GM18502 (cell line): ENCODE data around the gene ZBTB38.

Experiments used
- ATAC-seq: cut with Tn5 transposase; IDR thresholded peaks from one replicate; pipeline ENCODE4 v1.9.1; 2021; ENCODE audit warnings: mild to moderate bottlenecking; ENCODE audit not compliant: unreplicated experiment, poor library complexity

ZBTB38 gene

DNA sequence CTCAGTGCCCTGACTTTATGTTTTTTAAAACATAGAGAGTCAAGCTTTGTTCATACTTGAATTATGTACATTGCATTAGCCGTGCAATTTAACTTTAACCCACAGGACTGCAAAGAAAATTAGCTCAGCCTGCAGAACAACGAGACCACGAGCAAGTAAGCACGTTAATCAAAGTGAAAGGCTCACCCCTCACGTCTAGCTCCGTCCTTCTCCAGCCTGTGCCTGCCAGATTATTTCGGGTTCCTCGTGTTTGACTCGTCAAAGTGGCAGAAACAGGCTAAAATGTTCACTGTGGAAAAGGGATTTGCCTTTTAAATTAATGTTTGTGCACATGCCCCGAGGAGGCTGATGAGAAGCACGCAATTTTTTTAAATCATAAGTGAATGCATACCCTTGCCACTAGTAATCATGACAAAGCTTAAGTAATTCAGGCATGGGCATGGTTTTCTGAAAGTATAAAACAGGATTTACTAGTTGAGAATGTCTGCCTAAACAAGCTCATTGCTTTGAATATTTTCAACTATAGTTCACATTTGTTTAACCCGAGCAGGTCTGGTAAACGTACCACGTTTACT lies 15.3 kb downstream of the ZBTB38 start:
- ATAC-seq: no peak

DNA sequence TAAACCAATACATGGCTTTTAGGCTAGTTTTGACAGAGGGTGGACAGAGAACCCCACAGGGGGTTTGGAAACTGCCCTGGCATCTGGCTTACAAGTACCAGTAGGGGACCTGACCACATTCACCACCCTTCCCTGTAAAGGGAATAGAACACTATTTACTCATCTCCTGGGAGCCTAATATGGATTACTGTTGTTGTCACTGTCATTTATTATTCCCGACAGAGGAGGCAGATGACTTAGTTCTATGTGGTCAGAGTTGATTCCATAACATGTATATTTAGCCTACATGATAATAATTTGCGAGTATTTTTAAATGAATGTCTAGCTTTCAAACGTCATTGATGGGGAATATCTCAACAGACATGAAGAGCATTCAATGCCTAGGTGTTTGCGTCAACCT lies 15.9 kb downstream of the ZBTB38 start:
- ATAC-seq: no peak

DNA sequence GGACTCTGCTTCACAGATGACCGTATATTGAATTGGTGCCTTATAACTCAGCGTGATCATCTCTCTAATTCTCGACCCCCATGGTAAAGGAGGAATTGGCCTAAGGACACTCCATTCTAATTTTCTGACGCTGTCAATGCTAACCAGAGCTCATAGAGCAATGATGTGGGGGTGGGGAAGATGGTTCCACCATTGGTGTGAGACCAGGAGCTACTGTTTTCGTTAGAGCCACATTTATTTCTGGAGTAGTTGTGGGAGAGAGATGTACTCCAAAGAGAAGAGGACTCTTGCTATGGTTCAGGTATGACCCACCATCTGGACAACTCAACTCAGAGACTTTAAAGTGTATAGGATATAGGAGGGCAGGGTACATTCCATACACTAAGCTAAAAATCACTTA lies 16.3 kb downstream of the ZBTB38 start:
- ATAC-seq: no peak

DNA sequence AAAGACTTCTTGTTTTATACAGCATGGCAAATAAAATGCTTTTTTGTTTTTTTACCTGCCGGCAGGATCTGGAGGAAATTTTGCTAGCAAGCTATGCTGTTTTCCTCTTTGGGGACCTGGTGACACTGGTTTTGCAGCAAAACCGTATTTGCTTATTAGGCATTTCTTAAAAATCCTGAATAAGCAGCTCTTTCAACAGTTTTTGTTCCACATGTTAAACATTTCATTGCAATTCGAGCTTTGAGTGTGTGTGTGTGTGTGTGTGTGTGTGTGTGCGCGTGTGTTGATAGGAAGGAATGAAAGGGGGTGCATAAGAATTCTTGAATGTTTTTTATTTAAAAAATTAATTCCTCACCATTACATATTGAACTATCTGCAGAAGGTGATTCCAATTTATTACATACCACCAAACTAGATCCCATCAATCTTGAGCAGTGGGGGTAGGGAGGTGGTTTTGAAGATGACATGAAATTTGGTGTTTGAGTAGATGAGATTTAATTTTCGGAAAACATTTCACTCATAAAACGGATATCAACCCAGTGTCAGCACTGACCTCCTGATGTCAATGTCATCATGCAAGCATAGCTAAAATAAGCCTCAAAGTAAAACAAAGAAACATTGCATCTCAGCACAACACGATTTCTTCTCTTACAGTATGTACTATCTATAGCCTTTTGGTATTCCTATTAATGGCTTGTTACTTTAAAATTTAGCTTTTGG lies 17.3 kb downstream of the ZBTB38 start:
- ATAC-seq: no peak

DNA sequence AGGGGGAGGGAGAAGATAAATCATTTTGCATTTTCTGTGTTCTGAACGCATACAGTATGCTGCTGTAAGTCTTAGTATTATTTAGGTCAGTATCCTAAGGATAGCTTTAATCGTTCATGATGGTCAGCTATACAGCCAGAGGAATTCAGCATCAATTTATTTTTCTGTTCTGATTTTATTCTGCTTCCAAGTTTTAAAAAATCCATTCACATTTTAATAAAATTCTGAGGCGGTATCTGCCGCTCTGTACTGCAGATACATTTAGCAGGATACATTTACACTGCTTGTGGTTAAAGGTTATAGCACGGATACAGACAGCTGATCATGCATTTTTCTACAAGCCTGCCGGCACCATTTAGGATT lies 17.8 kb downstream of the ZBTB38 start:
- ATAC-seq: no peak

DNA sequence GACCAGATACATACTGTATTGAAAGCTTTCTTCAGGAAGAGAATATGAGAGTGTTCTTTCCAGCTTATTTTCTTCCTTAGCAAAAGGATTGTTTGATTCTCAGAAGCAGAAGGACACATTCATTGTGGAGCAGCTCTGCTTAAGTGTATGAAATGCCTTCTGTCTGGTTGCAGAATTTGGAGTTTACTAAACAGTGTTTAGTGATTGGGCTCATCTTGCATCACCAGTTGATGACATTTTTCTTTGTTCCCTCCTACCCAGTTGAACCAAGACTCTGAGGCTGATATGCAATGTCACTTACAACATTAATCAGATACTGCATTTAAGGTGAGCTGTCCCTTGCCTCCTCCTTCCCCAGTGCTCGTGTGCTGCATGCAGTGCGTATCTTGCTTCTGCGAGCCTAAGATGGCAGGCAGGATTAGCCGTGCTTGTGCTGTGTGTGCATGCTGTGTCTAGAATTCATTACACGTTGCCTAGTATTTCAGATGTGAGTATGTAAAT lies 18.4 kb downstream of the ZBTB38 start:
- ATAC-seq: peak; percentile 40

DNA sequence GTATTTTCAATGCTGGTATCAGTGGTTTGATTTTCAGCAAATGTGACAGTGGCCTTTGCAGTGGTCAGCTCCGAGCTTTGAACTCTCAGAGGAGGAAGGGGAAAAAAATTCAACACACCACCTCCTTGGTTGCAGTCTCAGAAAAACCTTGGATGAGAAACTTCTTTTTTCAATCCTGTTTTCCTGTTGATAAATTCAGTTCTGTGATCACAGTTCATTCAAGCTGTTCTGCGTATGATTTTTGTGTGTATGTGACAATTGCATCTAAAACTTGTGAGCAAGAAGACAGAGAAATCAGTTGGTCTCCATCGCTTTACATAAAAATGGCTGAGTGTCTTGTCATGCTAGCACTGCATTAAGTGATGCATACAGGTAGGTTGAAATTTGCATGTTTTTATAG lies 19.2 kb downstream of the ZBTB38 start:
- ATAC-seq: no peak

DNA sequence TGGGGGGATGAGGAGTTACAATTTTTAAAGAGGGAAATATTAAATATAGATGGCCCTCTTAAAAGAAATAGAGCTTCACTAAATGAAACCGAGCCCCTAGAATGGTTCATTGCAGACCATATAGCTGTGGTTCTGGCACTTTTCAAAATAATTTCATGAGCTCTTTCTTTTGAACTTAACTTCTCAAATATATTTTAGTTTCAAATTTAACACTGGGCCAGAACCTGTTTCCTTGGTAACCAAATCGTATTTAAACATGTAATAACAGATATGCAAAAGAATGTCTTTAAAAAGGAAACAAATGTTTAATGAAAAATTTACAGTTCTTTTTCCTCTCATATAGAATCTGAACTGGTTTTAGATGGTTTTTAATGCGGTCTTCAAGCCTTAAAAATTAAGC lies 20.1 kb downstream of the ZBTB38 start:
- ATAC-seq: no peak

DNA sequence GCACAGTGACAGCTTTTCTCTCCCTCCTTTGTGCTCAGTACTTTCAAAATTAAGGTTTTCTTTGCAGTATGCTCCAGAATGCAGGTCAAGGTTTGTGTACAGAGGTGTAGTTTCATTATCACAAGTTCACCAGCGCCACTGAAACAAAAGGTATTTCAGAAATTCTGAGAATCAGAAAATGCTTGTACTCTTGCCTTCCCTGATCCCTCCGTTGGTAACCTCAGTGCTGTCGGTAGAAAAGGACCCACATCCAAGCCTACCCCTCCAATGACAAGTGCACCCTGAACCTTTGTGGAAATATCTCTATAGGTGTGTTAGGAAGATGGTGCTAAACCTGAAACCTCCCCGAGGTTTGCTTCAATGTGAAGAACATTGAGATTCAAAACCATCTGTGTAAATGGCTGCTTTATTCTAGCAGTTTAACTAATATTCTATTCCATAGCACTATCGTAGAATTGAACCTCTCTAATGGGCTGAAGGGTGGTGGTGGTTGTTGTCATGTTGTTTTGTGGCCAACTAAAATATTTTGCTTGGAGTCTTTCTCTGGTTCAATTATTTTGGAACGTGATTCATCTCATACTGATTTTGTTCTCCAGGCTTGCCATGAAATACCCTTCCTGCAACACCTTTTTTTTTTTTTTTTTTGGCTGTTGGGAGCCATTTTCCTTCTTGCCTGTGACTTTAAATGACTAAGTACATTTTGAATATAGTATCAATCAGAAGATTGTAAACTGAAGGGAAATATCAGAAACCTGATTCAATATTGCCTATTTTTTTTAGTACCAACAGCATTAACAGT lies 20.7 kb downstream of the ZBTB38 start:
- no peak for ATAC-seq

DNA sequence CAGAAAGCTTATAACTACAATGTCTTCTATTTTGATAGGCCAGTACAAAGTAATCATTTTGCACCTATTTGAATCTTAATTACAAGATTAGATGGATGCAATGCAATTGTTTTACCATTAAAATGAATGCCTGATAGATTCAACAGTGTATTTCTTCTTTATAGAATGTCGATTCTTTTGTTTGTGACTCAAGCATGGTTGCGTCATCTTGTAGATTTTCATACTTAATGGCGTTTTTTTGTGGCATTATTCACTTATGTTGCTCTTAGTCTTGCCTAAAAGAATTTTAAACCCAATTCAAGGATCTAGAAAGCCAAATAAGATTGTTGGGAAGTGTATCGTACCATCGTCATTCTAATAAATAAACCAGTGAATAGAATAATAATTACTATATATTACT lies 21.4 kb downstream of the ZBTB38 start:
- no peak for ATAC-seq

DNA sequence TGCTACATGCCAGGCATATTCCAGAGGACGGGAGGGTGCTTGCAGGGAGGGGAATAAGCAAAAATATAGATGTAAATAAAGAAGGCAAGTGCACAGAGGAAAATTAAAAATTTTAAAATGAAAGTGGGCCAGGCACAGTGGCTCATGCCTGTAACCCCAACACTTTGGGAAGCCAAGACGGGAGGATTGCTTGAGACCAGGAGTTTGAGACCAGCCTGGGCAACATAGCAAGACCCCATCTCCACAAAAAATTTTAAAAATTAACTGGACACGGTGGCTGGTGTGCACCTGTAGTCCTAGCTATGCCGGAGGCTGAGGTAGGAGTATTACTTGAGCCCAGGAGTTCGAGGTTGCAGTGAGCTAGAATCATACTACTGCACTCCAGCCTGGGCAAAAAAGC lies 22.4 kb downstream of the ZBTB38 start:
- no peak for ATAC-seq

DNA sequence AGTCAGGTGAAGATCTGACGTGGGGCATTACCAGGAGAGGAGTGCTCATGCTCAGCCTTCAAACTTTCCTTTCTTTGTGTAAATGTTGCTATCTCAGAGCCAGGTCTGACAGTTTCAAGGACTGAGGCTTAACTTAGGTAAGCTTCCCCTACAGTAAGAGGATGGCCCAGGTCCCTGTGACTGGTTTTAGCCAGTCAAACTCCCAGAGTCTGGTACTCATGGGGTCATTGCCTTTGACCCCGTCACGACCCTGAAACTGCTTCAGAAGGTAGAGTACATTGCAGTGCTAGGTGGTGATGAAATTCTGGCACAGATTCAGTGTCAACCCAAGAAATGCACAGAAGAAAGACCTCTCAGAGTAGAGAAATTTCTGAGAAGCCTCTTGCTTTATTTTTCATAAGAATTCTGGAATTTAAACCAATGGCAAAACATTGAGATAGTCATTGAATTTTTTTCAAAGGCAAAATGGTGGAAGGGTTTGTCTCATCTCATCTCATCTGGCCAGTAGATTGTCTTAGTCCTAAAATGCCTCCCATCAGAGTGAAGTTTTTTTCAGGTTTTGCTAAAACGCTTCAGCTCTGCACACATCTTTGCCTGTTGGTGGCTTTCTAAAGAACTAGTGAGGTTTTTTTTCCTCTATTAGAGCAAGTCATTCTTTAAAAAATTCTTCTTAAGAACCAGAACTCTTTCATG lies 23.1 kb downstream of the ZBTB38 start:
- ATAC-seq: no peak

DNA sequence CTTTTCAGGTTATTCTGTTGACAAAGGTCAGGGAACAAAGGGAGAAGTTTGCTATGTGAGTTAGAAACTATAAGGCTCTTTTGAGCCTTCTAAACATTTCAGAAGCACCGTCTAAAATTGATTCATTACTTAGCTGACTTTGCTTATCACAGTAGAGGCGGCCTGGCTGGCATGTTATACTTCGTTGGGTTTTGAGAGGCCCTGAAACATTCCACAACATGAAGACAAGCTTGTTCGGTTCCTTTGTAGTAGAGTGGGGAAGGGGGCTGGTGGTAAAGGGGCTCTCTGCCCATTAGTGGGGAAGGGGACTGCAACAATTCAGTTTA lies 23.6 kb downstream of the ZBTB38 start:
- no peak for ATAC-seq

DNA sequence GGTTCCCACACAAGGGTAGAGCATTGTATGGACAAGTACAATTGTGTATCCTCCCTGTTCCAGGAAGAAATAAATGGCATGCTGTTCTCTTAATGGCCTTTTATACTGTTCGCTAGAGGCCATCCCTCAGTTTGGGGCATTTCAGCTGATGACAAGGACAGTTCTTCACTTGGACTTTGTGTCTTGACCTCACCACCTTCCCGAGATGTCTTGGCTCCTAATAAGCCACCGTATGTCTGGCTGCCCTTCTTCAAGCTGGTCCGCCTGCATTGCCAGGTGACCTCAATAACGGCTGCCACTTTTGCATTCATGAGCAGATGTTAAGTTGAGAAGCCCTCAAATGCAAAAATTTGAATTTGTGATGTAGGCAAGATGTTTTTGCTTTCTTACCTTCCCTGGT lies 24.1 kb downstream of the ZBTB38 start:
- ATAC-seq: no peak

DNA sequence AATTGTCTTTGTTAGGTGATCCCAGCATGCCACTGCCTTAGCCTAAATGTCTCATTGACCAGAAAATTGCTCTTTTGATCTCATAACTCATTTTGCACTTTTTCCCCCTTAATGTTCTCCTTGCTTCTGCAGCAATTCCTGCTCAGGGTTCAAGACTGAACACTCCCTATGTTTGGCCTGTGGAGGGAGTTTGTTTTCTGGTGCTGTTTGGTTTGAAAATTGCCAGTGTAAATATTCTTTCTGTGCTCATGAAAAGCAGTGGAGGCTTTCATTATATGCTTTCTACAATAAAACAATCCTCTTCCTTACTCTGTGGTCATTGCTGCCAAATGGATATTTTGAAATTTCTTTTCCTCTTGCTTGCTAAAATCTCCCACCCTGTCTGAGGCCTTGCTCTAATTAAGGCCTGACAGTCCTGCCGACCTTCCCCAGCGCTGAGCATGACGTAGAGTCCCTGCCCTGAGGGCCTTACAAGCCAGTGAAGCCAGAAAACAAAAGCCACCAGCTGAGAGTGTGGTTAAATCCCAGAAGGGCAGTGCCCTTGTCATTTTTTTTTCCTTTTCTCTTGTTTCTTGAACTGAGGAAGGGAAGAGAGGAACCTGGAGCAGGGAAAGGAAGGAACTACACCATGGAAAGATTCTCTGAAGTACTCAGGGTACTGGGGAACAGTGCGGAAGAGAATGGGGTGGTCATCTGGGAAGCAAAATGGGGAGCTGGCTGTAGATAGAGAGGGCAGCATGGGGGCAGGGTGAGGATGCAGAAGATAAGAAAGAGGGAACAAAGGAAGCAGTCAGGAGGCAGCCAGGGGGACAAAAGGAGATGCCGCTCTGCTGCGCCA lies 24.8 kb downstream of the ZBTB38 start:
- no peak for ATAC-seq

DNA sequence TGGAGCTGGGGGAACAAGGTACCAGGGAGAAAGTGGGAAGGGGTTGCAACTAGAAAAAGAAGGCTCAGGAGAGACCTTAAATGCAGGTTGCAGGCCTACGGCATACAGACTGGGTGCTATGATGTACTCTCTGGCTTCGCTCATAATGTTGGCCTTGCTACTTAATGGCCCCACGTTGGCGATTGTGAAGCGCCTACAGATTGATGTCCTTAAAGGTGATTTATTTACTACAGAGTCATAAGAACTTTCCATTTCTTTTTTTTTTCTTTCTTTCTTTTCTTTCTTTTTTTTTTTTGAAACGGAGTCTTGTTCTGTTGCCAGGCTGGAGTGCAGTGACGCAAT lies 25.4 kb downstream of the ZBTB38 start:
- ATAC-seq: no peak

DNA sequence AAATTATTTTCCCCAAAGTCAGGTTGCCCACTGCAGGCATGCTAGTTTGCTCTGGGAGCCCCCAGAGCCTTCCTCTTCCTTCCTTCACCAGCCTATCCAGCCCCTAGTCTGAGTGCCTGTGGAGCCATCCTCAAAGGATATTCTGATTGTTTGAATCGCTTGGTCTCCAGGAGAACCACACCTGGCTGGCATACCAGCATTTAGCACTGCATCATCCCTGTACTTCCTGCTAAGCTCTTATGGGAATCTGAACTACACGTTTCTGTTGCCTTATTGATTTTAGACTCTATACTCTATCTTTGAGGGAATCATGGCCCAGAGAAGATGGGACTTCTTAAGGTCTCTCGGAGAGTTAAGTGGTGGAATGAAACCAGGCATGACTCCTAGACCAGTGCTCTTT lies 26.3 kb downstream of the ZBTB38 start:
- ATAC-seq: no peak

DNA sequence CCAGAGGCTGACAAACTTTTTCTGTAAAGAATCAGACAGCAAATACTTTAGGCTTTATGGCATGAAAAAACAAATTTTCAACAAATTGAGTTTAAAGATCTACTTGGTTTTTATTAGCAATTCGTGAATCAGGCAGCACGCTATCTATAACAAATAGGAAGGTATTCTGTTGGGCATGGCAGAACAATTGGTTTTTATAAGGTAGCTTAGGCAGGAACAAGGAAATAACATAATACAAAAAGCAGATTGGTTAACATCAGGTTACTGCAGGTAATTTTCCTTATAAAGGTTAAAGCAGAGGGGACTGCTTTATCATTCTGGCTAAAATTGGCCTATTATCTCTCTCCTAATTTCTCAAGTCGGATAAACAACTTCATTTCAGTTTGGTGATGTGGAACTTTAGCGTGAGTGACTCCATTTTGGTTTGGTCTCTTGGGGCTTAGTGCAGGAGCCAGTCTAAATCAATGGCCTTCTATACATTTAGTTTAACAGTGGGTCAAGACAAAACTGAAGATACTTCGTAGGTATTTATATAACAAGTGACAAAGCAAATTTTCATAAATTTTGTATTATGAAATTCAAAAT lies 26.8 kb downstream of the ZBTB38 start:
- no peak for ATAC-seq

DNA sequence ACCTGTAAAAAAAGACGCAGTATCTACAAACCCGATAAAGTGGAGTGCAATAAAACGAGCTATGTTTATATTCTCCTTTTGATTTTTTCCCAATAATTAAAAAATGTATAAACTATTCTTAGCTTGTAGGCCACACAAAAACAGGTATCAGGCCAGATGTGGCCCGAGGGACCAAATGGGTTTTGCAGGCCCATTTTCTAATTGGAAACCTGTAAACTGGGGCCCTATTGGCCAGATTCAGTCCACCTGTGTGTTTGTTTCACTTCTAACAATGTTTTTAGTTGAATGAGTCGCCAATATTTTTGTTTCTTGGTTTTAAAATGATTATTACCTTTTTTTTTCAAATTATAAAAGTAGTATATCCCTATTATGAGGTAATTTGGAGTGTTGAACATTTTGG lies 29.7 kb downstream of the ZBTB38 start:
- no peak for ATAC-seq

DNA sequence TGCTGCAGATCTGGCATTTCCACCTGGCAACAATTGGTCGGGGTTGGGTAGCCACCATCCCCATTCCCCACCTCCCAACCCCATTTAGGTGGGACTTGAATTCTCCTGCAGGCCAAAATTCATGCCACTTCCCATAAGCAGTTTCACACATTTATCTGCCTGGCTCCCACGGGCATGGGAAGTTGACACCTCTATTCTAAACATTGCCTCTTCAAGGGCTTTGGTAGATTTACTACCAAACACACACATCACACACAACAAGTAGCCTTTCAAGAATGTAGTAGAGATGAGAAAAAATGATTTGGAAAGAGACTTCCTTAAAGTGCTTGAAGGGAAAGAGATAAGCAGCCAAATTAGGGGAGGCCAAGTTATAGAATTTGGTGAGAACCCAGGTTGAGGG lies 30.9 kb downstream of the ZBTB38 start:
- no peak for ATAC-seq
